HG02798 (cell line): ENCODE data around the gene TSPAN31.
"Not testable (repeated sequence)": the region's sequence is repeated elsewhere in the genome, so short reads cannot be mapped to it uniquely, and the experiment has no call there.

Experiments
- ATAC-seq: cut with Tn5 transposase; IDR thresholded peaks from one replicate; pipeline ENCODE4 v1.9.1; 2021; ENCODE audit warnings: mild to moderate bottlenecking; ENCODE audit not compliant: unreplicated experiment, poor library complexity

Gene TSPAN31

GRCh38 chr12:57765003-57765697 is 20.3 kb downstream of the TSPAN31 start:
- peak; percentile 72 for ATAC-seq

GRCh38 chr12:57765698-57766463 is 21.0 kb downstream of the TSPAN31 start:
- ATAC-seq, result no peak

GRCh38 chr12:57766464-57767304 is 21.8 kb downstream of the TSPAN31 start, which contains the start of gene CYP27B1:
CYP27B1 (minus strand) TSS chr12:57767078; CDS start chr12:57767041, 37 bp downstream.
- ATAC-seq, result no peak

GRCh38 chr12:57767305-57767698 is 22.5 kb downstream of the TSPAN31 start:
- no peak for ATAC-seq

GRCh38 chr12:57767876-57768275 is 23.0 kb downstream of the TSPAN31 start:
- ATAC-seq, result no peak

GRCh38 chr12:57769594-57769993 is 24.8 kb downstream of the TSPAN31 start:
- ATAC-seq, result no peak

- no peak for ATAC-seq
These were observed 25.9 kb downstream of the TSPAN31 start for GRCh38 chr12:57770734-57771133.

- ATAC-seq, result peak; percentile 75
These were observed 26.5 kb downstream of the TSPAN31 start for GRCh38 chr12:57771236-57771872.

GRCh38 chr12:57771873-57772428 is 27.1 kb downstream of the TSPAN31 start, which contains the start of gene METTL1:
METTL1 (minus strand) TSS chr12:57772105; CDS start chr12:57772083, 22 bp downstream.
- peak; percentile 88 for ATAC-seq

GRCh38 chr12:57772429-57773322 is 27.8 kb downstream of the TSPAN31 start, which contains the start of gene EEF1AKMT3:
EEF1AKMT3 (plus strand) TSS chr12:57772614; CDS start chr12:57772725, 111 bp downstream.
- ATAC-seq, result no peak

- not testable (repeated sequence) for ATAC-seq
These were observed 29.8 kb downstream of the TSPAN31 start for GRCh38 chr12:57774634-57775033.

GRCh38 chr12:57775044-57775443 is 30.2 kb downstream of the TSPAN31 start:
- no peak for ATAC-seq

- ATAC-seq, result no peak
These were observed 30.9 kb downstream of the TSPAN31 start for GRCh38 chr12:57775563-57776246.

- no peak for ATAC-seq
These were observed 31.4 kb downstream of the TSPAN31 start for GRCh38 chr12:57776247-57776587.

- ATAC-seq, result no peak
These were observed 32.5 kb downstream of the TSPAN31 start for GRCh38 chr12:57777367-57777766.

- no peak for ATAC-seq
These were observed 33.1 kb downstream of the TSPAN31 start for GRCh38 chr12:57777911-57778310.

GRCh38 chr12:57779736-57780135 is 34.9 kb downstream of the TSPAN31 start:
- ATAC-seq, result no peak

- no peak for ATAC-seq
These were observed 35.6 kb downstream of the TSPAN31 start for GRCh38 chr12:57780284-57780897.
